ENCODE data around the gene SEC14L1. TPM values are rescaled to one million over a fixed set of nuclear protein-coding genes. Genes with fewer than 3 reads are reported as not detected.

SEC14L1 gene
- total RNA-seq = 292 and 395 TPM in 2 replicates

GRCh38 chr17:77140878-77141767, at the start of gene SEC14L1:
TSS of gene SEC14L1 (plus strand) at chr17:77140969. CDS start at chr17:77143597, 2,628 bp downstream.

All from mammary microvascular endothelial cell (primary cell).